HG03039 (cell line): Measurements from ENCODE around the gene CNOT8.
"Not testable (repeated sequence)": the region's sequence is repeated elsewhere in the genome, so short reads cannot be mapped to it uniquely, and the experiment has no call there.

Experiments
- ATAC-seq: cut with Tn5 transposase; IDR thresholded peaks from one replicate; pipeline ENCODE4 v1.9.1; 2021; ENCODE audit warnings: mild to moderate bottlenecking, moderate library complexity; ENCODE audit not compliant: unreplicated experiment

The CNOT8 gene

GRCh38 chr5:154834053-154834452, 24.4 kb upstream of the CNOT8 start:
- ATAC-seq = no peak

- not testable (repeated sequence) for ATAC-seq
Observed at GRCh38 chr5:154835701-154836052, 22.8 kb upstream of the CNOT8 start.

GRCh38 chr5:154836225-154836624, 22.2 kb upstream of the CNOT8 start:
- no peak for ATAC-seq

- ATAC-seq = no peak
Observed at GRCh38 chr5:154837009-154837901, 21.2 kb upstream of the CNOT8 start.

- ATAC-seq = no peak
Observed at GRCh38 chr5:154840435-154841272, 17.8 kb upstream of the CNOT8 start.

GRCh38 chr5:154841273-154841661, 17.2 kb upstream of the CNOT8 start:
- ATAC-seq = no peak

GRCh38 chr5:154842689-154843530, 15.5 kb upstream of the CNOT8 start:
- ATAC-seq = no peak

GRCh38 chr5:154844809-154845208, 13.6 kb upstream of the CNOT8 start:
- ATAC-seq = no peak

- ATAC-seq = no peak
Observed at GRCh38 chr5:154849264-154849785, 9.1 kb upstream of the CNOT8 start.

GRCh38 chr5:154849791-154850201, 8.6 kb upstream of the CNOT8 start:
- no peak for ATAC-seq

- ATAC-seq = no peak
Observed at GRCh38 chr5:154850255-154851062, 8.0 kb upstream of the CNOT8 start, which contains the start of gene FAXDC2. Gene FAXDC2, minus strand, starts transcription at chr5:154850603. Its CDS starts 12,425 bp downstream, at chr5:154838178.

- no peak for ATAC-seq
Observed at GRCh38 chr5:154851351-154851750, 7.1 kb upstream of the CNOT8 start.

GRCh38 chr5:154857530-154858296, 714 bp upstream of the CNOT8 start:
- ATAC-seq = peak; percentile 48

GRCh38 chr5:154858972-154859871, 795 bp downstream of the CNOT8 start:
- ATAC-seq = no peak

GRCh38 chr5:154860123-154860522, 1.7 kb downstream of the CNOT8 start:
- ATAC-seq = no peak

GRCh38 chr5:154860765-154861164, 2.3 kb downstream of the CNOT8 start:
- ATAC-seq = no peak

- no peak for ATAC-seq
Observed at GRCh38 chr5:154861946-154862345, 3.5 kb downstream of the CNOT8 start.

- no peak for ATAC-seq
Observed at GRCh38 chr5:154862766-154863165, 4.3 kb downstream of the CNOT8 start.
